Right lobe of liver (tissue), 6 donors: ENCODE results near the gene CLDN22. TPM values are rescaled to one million over a fixed set of nuclear protein-coding genes. Genes with fewer than 3 reads are reported as not detected.

Source experiments
- ATAC-seq, 4 donors: fragments of 200-7000 bp; cut with Tn5 transposase; one replicate each; pipeline ENCODE4 v1.9.1; 2020; ENCODE audit warnings: mild to moderate bottlenecking in 4 of 4, moderate library complexity in 4 of 4
- DNase-seq, 3 donors: peaks; one replicate each; pipeline ENCODE4 v3.0.0-alpha.2; 2020
- H3K27ac ChIP-seq, 3 donors: fragments of 200-600 bp; one replicate each; pipeline ENCODE4 v1.8.0; 2022
- H3K27me3 ChIP-seq, 2 donors: fragments of 200-600 bp; one replicate each; pipeline ENCODE4 v1.8.0; 2022
- H3K36me3 ChIP-seq, 4 donors: fragments of 200-600 bp; sonication (generic) in 1 of 4; one replicate each; pipeline versions ENCODE4 v1.5.1 to v1.8.0; 2017 to 2022; ENCODE audit warnings: control low read depth in 1 of 4
- H3K4me1 ChIP-seq, 4 donors: fragments of 200-600 bp; sonication (generic) in 1 of 4; one replicate each; pipeline versions ENCODE4 v1.5.1 to v1.8.0; 2017 to 2022; ENCODE audit warnings: control low read depth in 1 of 4
- H3K4me3 ChIP-seq, 3 donors: fragments of 200-600 bp; one replicate each; pipeline ENCODE4 v1.8.0; 2022
- H3K9me3 ChIP-seq, 4 donors: fragments of 200-600 bp; sonication (generic) in 1 of 4; one replicate each; pipeline versions ENCODE4 v1.5.1 to v1.8.0; 2017 to 2022; ENCODE audit warnings: control low read depth in 1 of 4
- CTCF ChIP-seq, 4 donors: fragments of 200-600 bp in 3 of 4; fragments of 450-650 bp in 1 of 4; IDR thresholded peaks; one replicate each; pipeline versions ENCODE4 v1.5.1 to v1.8.0; 2016 to 2022; ENCODE audit warnings: antibody characterized with exemption in 4 of 4, mild to moderate bottlenecking in 2 of 4
- POLR2A ChIP-seq: fragments of 450-650 bp; IDR thresholded peaks from one replicate; pipeline ENCODE4 v1.6.1; 2017; ENCODE audit warnings: antibody characterized with exemption, mild to moderate bottlenecking
- WGBS: methylation state at CpG from one replicate; pipeline ENCODE4 v1.1.6; 2018; ENCODE audit warnings: low coverage, low lambda C conversion rate; ENCODE audit not compliant: insufficient coverage; ENCODE audit errors: missing lambda C conversion rate; 5-methylcytosine and 5-hydroxymethylcytosine counted together
- intact Hi-C, 2 donors: fragments of 100-400 bp; cut with DNase I; formaldehyde crosslinking; loops; one replicate each; pipeline versions ENCODE4 v1.11.2 to v1.14.1; 2022
- total RNA-seq, 6 experiments: library from RNA; depleted of rRNA in 2 of 6; stranded (reverse); fragments of >200 nt in 2 of 6; fragmentation: NEBNext Ultra II Directional in 3 of 6; extraction: Animal tissue kit (Norgen Biotek cat#: 25700) in 3 of 6; gene quantifications; one replicate each; pipeline versions ENCODE4 v1.1.0 to v1.2.4, GENCODE V29; 2016 to 2023
- donor health status: DM: no; HTN: yes; CAD: no.
- donor health status: DM: no; HTN: no; CAD: no.
- donor health status: DM: no; HTN: no; CAD: no.
- donor health status: DM: no; HTN: yes; CAD: no.
- donor health status: DM: no; HTN: yes; CAD: no.

Gene CLDN22
- total RNA-seq, 6 experiments from 2014 or later: not detected

GRCh38 chr4:183284965-183285364 lies 35.1 kb downstream of the CLDN22 start:
- DNase-seq (no peak), ATAC-seq (peak in 2 of 4 donors; percentile 11 to 24)
- Histone ChIP-seq H3K4me1 (peaks cover 0 to 35% (median 12%) of the 10 kb centered on the region in 4 donors), H3K36me3 (peaks cover 0 to 44% (median 23%) of the 10 kb centered on the region in 4 donors), H3K9me3 (no peaks in the 10 kb centered on the region), H3K27me3 (no peaks in the 10 kb centered on the region), H3K27ac (peak overlapping the region in 1 of 3 donors; percentile 54), H3K4me3 (no peak overlapping the region)
- intact Hi-C loops: no loop called here
- no peak for TF ChIP-seq CTCF (IDR thresholded peaks at IDR 0.05)
- whole genome bisulfite sequencing: 57% methylated on average over 4 of the region's 4 CpGs

DNA sequence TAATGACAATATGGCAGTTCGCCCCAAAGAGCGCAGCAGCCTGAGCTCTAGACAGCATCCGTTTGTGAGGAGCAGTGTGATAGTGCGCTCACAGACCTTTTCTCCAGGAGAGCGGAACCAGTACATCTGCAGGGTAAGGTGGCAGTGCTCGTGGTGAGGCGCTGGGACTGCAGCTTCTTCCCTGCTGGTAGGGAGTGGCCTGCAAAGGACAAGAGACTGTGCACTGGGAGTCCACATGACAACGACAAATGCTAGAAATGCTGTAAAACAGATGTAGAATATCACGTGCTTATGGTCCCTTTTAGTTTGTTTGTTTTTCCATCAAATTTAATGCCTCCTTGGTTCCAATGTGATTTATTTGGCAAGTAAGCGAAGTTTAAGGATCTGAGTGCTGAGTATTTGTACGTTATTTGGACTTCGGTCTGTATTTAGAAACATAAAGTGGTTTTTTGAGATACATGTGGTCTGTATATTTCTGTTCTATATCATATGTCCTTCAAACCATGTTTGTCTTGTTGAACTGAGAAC lies 35.8 kb downstream of the CLDN22 start:
- Histone ChIP-seq H3K4me1 (peaks cover 0 to 35% (median 12%) of the 10 kb centered on the region in 4 donors), H3K4me3 (no peak overlapping the region), H3K27me3 (no peaks in the 10 kb centered on the region), H3K36me3 (peaks cover 0 to 37% (median 22%) of the 10 kb centered on the region in 4 donors), H3K27ac (no peak overlapping the region), H3K9me3 (no peaks in the 10 kb centered on the region)
- intact Hi-C loops: no loop called here
- ATAC-seq (no peak), DNase-seq (no peak)
- 84% methylated on average over 11 of the region's 12 CpGs for WGBS
- TF ChIP-seq CTCF (IDR thresholded peaks at IDR 0.05) (no peak), POLR2A (no peak)

DNA sequence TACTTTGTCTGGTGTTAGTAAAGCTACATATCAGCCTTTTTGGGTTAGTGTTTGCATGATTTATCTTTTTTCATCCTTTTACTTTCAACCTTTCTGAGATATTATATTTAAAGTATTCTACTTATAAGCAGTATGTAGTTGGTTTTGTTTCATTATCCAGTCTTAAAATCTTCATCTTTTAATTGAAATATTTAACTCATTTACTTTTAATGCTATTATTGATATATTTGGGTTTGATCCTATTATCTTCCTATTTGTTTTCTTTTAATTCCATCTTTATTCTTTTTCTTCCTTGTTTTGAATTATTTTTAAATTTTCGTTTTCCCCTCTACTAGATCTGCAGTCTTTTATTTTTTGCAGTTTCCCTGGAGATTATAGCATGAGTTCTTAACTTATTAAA lies 44.0 kb downstream of the CLDN22 start:
- no peak overlapping the region for H3K4me3 ChIP-seq
- H3K9me3 ChIP-seq: peaks cover 0 to 8% (median 0%) of the 10 kb centered on the region in 4 donors
- no peak for DNase-seq
- H3K27ac ChIP-seq: no peak overlapping the region
- no peaks in the 10 kb centered on the region for H3K27me3 ChIP-seq
- 14% methylated on average over 1 of the region's 1 CpG for WGBS
- intact Hi-C loops: no loop called here
- no peak for ATAC-seq
- TF ChIP-seq POLR2A (no peak), CTCF (IDR thresholded peaks at IDR 0.05) (no peak)
- peaks cover 0 to 28% (median 16%) of the 10 kb centered on the region in 4 donors for H3K36me3 ChIP-seq
- H3K4me1 ChIP-seq: no peaks in the 10 kb centered on the region

- Histone ChIP-seq H3K4me1 (no peaks in the 10 kb centered on the region), H3K9me3 (peaks cover 0 to 8% (median 0%) of the 10 kb centered on the region in 4 donors), H3K4me3 (no peak overlapping the region), H3K36me3 (peaks cover 0 to 50% (median 22%) of the 10 kb centered on the region in 4 donors), H3K27me3 (no peaks in the 10 kb centered on the region), H3K27ac (no peak overlapping the region)
- TF ChIP-seq POLR2A (no peak), CTCF (IDR thresholded peaks at IDR 0.05) (no peak)
- whole genome bisulfite sequencing: 66% methylated on average over 3 of the region's 3 CpGs
- intact Hi-C loops: no loop called here
- ATAC-seq (no peak), DNase-seq (no peak)
These were observed 47.7 kb downstream of the CLDN22 start for GRCh38 chr4:183272384-183272783.
